ENCODE measurements around the gene FBRSL1.
"Not testable (repeated sequence)": the region's sequence is repeated elsewhere in the genome, so short reads cannot be mapped to it uniquely, and the experiment has no call there.

Gene FBRSL1

DNA sequence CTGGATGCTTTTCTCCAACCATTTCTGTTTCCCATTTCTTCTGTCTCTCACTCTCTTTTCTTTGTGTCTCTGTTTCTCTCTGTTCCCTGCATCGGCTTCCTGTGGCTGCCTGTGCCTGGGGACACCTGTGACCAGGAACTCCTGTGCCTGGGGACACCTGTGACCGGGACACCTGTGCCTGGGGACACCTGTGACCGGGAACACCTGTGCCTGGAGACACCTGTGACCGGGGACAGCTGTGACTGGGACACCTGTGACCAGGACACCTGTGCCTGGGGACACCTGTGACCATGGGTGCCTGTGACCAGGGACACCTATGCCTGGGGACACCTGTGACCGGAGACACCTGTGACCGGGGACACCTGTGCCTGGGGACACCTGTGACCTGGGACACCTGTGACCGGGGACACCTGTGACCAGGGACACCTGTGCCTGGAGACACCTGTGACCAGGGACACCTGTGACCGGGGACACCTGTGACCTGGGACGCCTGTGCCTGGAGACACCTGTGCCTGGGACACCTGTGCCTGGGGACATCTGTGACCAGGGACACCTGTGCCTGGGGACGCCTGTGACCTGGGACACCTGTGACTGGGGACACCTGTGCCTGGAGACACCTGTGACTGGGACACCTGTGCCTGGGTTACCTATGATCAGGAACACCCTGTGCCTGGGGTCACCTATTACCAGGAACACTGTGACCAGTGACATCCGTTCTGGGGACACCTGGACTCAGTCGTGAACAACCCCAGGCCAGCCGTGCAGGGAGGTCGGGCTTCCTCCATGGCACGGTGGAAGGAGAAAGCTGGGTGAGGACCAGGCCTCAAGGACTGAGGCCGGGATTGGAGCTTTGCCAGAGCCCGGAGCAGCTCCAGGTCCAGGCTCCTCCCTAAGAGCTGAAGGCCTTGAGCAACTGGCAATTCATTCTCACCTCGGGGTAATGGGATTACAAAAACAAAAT is 23.4 kb upstream of the FBRSL1 start:
- in situ Hi-C loops (cut with HindIII; ENCODE audit: low pct_ligation_motif_present, low pct_unique_long_range_greater_than_20kb, low sequenced_read_pairs): no loop called here
- no peak for DNase-seq

DNA sequence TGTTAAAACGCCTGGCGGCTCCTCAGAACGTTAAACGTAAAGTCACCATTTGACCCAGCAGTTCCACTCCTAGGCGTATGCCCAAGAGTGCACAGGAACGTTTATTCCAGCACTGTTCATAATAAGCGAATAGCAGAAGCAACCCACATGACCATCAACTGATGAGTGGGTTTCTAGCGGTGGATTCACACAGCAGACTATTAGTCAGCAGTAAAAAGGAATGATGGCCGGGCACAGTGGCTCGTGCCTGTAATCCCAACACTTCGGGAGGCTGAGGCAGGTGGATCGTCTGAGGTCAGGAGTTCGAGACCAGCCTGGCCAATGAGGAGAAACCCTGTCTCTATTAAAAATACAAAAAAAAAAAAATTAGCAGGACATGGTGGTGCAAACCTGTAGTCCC is 22.4 kb upstream of the FBRSL1 start:
- in situ Hi-C loops (cut with HindIII; ENCODE audit: low pct_ligation_motif_present, low pct_unique_long_range_greater_than_20kb, low sequenced_read_pairs): no loop called here
- DNase-seq: no peak

DNA sequence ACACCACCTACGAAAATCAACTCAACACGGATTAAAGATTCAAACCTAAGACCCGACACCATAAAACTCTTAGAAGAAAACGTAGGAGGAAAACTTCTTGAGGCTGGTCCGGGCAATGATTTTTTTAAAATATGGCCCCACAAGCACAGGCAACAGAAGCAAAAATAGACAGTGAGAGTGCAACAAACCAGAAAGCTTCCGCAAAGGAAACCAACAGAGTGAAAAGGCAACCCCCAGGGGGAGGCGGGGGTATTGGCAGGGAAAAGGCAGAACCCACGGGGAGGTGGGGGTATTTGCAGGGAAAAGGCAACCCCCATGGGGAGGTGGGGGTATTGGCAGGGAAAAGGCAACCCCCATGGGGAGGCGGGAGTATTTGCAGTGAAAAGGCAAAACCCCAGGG is 20.5 kb upstream of the FBRSL1 start:
- in situ Hi-C loops (cut with HindIII; ENCODE audit: low pct_ligation_motif_present, low pct_unique_long_range_greater_than_20kb, low sequenced_read_pairs): no loop called here
- DNase-seq: no peak

DNA sequence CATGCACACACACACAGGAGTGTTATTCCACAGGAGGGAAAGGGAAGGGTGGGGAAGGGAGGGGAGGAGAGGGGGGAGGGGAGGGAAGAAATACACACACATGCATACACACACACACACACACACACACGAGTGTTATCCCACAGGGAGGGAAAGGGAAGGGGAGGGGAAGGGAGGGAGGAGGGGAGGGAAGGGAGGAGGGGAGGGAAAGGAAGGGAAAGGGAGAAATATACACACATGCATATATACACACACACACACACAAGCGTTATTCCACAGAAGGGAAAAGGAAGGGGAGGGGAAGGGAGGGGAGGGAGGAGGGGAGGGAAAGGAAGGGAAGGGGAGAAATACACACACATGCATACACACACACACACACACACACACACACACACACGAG is 19.6 kb upstream of the FBRSL1 start:
- no peak for DNase-seq
- in situ Hi-C loops (cut with HindIII; ENCODE audit: low pct_ligation_motif_present, low pct_unique_long_range_greater_than_20kb, low sequenced_read_pairs): no loop called here

DNA sequence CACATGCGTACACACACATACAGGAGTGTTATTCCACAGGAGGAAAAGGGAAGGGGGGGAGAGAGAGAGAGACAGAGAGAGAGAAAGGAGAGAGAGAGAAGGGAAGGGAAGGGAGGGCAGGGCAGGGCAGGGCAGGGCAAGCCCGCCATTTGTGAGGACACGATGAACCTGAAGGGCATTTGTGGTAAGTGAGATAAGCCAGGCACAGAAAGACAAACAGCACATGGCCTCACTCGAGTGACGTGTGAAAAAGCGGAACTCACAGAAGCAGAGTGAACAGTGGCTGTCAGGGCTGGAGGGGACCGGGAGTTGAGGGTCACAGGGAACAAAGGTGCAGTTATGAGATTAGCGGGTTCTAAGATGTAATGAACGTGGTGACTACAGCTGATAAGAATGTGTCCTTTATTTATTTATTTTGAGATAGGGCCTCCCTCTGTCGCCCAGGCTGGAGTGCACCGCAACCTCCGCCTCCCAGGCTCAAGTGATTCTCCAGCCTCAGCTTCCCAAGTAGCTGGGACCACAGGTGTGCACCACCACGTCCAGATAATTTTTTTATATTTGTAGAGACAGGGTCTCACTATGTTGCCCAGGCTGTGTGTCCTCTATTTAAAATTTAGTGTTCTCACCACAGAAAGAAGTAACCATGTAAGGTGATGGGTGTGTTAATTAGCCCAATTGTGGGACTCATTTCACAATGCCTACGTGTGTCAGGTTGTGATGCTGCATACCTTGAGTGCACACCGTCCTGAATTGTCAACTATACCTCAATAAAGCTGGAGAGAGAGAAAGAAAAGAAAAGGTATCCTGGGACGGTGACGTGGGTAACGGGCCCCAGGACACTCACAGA is 18.7 kb upstream of the FBRSL1 start:
- in situ Hi-C loops (cut with HindIII; ENCODE audit: low pct_ligation_motif_present, low pct_unique_long_range_greater_than_20kb, low sequenced_read_pairs): no loop called here
- no peak for DNase-seq

DNA sequence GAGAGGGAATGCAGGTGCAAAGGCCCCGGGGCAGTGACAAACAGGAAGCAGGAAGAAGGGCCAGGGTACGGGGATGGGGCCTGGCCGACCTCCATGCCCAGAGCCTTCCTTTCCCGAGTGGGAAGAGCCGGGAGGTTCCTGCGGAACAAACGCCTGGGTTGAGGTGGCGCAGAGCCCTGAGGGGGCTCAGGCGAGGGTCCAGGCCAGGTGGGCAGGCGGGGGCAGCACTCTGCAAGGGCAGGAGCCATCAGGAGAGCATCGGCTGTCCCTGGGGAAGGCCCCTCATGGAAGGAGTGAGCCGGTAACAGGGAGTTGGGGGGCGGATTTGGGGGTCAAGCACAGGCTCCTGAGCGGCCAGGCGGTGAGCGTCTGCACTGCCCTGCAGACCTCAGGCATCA is 18.1 kb upstream of the FBRSL1 start:
- in situ Hi-C loops (cut with HindIII; ENCODE audit: low pct_ligation_motif_present, low pct_unique_long_range_greater_than_20kb, low sequenced_read_pairs): no loop called here
- no peak for DNase-seq

DNA sequence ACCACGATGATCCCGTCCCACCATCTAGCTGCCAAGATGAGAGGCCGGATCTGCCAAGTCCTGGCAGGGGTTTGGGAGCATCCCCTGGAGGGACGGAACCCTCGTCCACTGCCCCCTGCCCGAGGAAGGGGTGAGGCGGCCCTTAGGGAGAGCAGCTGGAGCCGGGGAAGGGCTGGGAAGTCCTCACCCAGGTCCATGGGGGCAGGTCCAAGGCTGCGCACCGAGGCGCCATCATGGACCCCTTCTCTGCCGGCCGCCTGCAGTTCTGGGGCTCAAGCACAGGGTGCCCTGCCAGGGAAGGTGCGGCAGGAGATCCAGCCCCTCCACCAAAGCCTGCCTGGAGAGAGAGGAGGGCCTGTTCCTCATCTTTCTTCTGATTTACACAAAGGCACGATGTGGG is 17.6 kb upstream of the FBRSL1 start:
- in situ Hi-C loops (cut with HindIII; ENCODE audit: low pct_ligation_motif_present, low pct_unique_long_range_greater_than_20kb, low sequenced_read_pairs): no loop called here
- DNase-seq: no peak

DNA sequence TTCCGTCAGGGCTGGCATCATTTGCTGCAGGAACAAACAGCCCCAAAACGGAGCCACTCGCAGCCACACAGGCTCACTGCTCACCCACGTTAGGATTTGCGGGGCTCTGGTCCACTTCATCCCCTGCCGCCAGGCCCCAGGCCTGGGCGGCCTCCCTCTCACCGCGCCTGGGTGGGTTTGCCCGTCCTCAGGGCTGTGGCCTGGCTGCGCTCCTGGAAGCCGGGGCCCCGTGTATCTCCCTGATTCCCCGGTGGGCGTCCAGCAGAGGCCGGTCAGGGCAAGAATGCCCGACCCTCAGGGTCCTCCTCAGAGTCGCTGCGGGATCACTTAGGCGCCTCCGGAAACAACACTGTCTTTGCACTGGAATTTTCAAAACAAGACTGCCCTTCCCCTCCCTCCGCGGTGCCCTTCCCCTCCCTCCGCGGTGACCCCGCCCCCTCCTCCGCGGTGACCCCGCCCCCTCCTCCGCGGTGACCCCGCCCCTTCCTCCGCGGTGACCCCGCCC is 15.7 kb upstream of the FBRSL1 start:
- no peak for DNase-seq

DNA sequence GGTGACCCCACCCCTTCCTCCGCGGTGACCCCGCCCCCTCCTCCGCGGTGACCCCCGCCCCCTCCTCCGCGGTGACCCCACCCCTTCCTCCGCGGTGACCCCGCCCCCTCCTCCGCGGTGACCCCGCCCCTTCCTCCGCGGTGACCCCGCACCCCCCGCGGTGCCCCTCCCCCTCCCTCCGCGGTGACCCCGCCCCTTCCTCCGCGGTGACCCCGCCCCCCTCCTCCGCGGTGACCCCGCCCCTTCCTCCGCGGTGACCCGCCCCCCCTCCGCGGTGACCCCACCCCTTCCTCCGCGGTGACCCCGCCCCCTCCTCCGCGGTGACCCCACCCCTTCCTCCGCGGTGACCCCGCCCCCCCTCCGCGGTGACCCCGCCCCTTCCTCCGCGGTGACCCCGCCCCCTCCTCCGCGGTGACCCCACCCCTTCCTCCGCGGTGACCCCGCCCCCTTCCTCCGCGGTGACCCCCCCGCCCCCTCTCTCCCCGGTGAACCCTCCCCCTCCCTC is 15.1 kb upstream of the FBRSL1 start:
- in situ Hi-C loops (cut with HindIII; ENCODE audit: low pct_ligation_motif_present, low pct_unique_long_range_greater_than_20kb, low sequenced_read_pairs); DNase-seq: not testable (repeated sequence)

More for the DNA sequence above, 15.7 kb upstream of the FBRSL1 start:
- in situ Hi-C loops (cut with HindIII; ENCODE audit: low pct_ligation_motif_present, low pct_unique_long_range_greater_than_20kb, low sequenced_read_pairs): no loop called here

DNA sequence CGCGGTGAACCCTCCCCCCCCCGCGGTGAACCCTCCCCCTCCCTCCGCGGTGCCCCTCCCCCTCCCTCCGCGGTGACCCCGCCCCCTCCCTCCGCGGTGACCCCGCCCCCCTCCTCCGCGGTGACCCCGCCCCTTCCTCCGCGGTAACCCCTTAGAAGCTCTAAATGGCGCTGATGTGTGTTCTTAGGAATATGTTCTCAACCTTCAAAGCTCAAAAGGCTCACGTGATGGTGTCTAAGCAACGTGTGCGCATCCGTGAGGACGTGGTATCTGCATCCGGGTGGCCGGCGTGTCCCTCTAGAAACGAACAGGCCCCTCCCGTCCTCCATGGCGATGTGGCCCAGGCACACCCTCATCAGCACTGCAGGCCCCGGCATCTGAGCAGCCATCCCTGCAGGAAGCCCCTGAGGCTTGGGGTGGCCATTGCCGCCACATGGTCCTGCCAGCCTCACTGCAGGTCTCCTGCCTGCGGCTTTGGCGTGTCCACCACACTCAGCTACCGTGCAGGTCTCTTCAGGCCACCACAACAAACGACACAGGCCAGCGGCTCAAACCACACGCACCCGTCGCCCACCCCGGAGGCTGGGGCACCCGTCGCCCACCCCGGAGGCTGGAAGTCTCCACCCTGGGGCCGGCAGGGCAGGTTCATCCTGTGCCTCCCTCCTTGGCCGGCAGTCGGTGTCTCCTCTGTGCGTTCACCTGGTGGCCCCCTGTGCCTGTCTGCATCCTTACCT is 14.5 kb upstream of the FBRSL1 start:
- in situ Hi-C loops (cut with HindIII; ENCODE audit: low pct_ligation_motif_present, low pct_unique_long_range_greater_than_20kb, low sequenced_read_pairs): no loop called here
- no peak for DNase-seq

DNA sequence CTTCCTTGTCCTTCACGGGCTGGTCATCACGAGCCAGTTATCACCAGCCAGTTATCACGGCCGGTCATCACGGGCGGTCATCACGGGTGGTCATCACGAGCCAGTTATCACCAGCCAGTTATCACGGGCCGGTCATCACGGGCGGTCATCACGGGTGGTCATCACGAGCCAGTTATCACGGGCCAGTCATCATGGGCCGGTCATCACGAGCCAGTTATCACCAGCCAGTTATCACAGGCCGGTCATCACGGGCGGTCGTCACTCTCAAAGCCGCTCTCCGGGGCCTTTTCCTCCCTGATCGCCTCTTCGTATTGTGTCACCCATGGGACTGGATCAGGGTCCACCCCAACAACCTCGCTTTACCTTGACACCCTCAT is 13.9 kb upstream of the FBRSL1 start:
- in situ Hi-C loops (cut with HindIII; ENCODE audit: low pct_ligation_motif_present, low pct_unique_long_range_greater_than_20kb, low sequenced_read_pairs): no loop called here

DNA sequence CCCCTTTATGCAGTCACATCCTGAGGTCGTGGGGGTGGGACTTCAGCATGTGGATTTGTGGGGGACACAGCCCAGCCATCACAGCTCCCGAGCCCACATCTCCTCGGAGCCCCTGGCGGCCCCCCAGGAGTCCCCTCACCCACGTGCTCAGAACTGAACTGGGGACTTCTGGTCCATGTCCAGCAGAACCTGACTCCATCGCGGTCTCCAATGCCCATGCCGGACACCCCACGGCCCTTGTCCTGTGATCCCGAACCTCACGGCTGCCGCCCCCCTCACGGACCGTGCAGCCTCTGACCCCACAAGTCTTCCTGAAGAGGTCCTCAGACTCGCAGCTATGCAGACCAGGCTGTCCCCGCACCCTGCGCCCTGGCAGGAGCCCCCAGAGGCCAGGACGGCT is 13.5 kb upstream of the FBRSL1 start:
- DNase-seq: no peak
- in situ Hi-C loops (cut with HindIII; ENCODE audit: low pct_ligation_motif_present, low pct_unique_long_range_greater_than_20kb, low sequenced_read_pairs): no loop called here

More for the DNA sequence above, 13.9 kb upstream of the FBRSL1 start:
- DNase-seq: no peak

DNA sequence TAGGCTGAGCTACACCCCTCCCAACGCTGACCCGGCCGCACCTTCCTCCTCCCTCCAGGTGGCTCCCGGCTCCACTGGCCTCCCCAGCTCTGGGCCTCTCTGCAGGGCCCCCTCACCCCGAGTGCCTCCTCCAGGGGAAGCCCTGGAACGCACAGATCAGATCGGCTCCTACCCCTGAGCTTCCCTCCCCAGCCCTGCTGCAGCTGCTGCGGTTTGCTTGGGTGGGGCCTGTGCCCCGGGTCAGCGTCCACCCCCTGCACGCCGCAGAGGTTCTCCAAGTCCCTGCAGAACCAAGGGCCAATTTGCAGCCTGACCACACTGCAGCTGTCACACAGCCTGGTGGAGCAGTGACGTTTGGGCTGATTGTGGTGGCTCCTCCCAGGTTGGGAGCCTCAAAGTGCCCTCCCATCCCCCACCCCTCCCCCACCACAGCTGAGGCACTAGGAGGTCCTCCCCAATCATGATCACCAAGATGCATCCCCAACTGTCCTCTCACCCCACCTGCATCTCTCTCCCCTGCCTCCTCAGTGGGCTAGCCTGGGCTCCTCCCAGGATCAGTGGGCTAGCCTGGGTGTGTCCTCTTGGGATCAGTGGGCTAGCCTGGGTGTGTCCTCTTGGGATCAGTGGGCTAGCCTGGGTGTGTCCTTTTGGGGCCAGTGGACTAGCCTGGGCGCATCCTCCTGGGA is 12.8 kb upstream of the FBRSL1 start:
- in situ Hi-C loops (cut with HindIII; ENCODE audit: low pct_ligation_motif_present, low pct_unique_long_range_greater_than_20kb, low sequenced_read_pairs): no loop called here

DNA sequence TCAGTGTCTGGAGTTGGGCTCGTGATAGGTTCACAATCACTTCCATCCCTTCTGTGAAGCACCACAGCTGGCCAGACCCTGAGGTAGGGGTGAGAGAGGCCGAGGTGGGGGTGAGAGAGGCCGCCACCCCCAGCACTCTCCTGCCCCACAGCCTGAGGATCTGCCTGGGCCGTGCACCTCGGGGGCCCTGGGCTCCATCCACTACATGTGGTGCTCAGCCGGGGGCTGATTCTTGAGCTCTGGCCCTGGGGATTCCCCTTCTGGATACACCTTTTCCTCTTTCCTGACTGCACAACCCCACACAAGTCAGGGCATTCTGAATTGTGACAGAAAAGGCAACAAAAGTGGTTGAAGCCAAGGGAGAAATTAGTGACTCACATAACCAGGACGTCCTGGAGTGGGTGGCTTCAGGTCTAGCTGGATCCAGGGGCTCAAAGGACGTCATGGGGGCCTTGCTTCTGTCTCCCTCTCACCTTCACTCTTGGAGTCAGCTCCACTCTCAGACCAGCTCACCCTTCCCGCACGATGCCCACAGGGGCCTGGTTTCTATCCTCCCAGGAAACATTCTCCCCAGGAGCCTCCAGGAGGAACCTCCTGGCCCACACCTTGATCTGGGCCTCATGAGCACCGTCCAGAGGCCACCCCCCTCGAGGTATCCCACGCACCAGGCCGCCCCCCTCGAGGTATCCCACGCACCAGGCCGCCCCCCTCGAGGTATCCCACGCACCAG is 12.1 kb upstream of the FBRSL1 start:
- in situ Hi-C loops (cut with HindIII; ENCODE audit: low pct_ligation_motif_present, low pct_unique_long_range_greater_than_20kb, low sequenced_read_pairs): no loop called here
- DNase-seq: no peak

More for the DNA sequence above, 12.8 kb upstream of the FBRSL1 start:
- no peak for DNase-seq

DNA sequence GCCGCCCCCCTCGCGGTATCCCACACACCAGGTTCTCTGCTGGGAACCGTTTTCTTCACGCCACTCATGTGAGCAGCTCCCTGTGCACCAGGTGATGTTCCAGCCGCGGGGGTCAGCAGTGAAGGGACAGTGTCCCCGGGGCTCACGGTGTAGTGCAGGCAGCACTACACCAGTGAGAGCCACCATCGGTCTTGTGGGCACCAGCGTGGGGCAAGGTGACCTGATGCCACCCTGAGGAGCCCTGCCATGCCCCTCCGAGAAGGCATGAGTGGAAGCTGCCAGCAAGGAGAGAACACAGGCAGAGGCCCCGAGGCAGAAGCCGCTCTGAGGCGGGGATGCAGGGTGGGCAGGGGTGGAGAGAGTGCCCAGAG is 11.5 kb upstream of the FBRSL1 start:
- DNase-seq: no peak
- in situ Hi-C loops (cut with HindIII; ENCODE audit: low pct_ligation_motif_present, low pct_unique_long_range_greater_than_20kb, low sequenced_read_pairs): no loop called here

DNA sequence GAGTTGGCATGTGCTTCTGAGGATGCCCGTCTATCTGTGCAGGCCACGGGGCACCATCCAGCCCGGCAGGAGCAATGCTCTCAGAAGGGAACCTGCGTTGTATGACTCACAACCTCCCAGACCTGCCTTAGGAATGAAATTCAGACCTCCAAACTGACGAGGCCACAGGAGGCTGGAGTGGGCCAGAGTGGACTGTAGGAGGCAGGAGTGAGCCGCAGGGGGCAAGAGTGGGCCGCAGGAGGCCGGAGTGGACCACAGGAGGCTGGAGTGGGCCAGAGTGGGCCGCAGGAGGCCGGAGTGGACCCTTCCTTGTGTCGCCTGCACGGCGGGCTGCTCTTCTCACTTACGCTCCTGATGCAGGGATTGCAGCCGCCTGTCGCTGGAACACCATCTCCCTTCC is 11.1 kb upstream of the FBRSL1 start:
- DNase-seq: peak; percentile 44
- in situ Hi-C loops (cut with HindIII; ENCODE audit: low pct_ligation_motif_present, low pct_unique_long_range_greater_than_20kb, low sequenced_read_pairs): no loop called here

DNA sequence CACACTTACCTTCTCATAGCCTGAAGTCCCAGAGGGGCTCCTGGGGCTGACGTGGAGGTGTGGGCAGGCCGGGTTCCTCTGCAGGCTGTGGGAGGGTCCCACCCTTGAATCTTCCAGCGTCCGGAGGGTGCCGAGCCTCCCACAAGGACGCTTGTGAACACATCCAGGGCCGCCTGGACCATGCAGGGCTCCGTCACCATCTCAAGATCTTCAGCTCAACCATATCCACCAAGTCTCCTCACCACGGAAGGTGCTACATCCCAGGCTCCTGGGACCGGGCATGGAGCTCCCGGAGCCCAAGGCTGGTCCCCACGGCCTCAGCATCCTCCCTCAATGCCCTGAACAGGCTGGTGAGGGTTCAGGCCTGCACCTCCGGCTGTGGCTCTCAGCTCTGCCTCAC is 10.7 kb upstream of the FBRSL1 start:
- in situ Hi-C loops (cut with HindIII; ENCODE audit: low pct_ligation_motif_present, low pct_unique_long_range_greater_than_20kb, low sequenced_read_pairs): no loop called here
- no peak for DNase-seq

Measured in ACHN (cell line).